DMS53 (cell line): ENCODE data around the gene ANKRD60.

ENCODE experiments used
- DNase-seq: peaks from one replicate; lab custom pipeline; 2025; lab: John Stamatoyannopoulos, UW

ANKRD60 gene

GRCh38 chr20:58228484-58229197 is at the start of gene ANKRD60:
Gene ANKRD60, minus strand, starts transcription at chr20:58228653. Its CDS starts 0 bp downstream, at chr20:58228653.
- no peak for DNase-seq

- no peak for DNase-seq
Measured at GRCh38 chr20:58277578-58278472, 49.4 kb upstream of the ANKRD60 start.

GRCh38 chr20:58277107-58277506 is 48.7 kb upstream of the ANKRD60 start:
- DNase-seq = no peak

- no peak for DNase-seq
Measured at GRCh38 chr20:58274384-58274783, 45.9 kb upstream of the ANKRD60 start.

- DNase-seq = no peak
Measured at GRCh38 chr20:58271606-58272351, 43.3 kb upstream of the ANKRD60 start.

- no peak for DNase-seq
Measured at GRCh38 chr20:58268936-58269619, 40.6 kb upstream of the ANKRD60 start.

GRCh38 chr20:58268421-58268821 is 40.0 kb upstream of the ANKRD60 start:
- DNase-seq = no peak

GRCh38 chr20:58267389-58268215 is 39.1 kb upstream of the ANKRD60 start:
- DNase-seq = no peak

- no peak for DNase-seq
Measured at GRCh38 chr20:58264271-58264670, 35.8 kb upstream of the ANKRD60 start.

- DNase-seq = no peak
Measured at GRCh38 chr20:58261660-58262059, 33.2 kb upstream of the ANKRD60 start.

- DNase-seq = no peak
Measured at GRCh38 chr20:58260006-58260405, 31.6 kb upstream of the ANKRD60 start.

- DNase-seq = no peak
Measured at GRCh38 chr20:58256842-58257241, 28.4 kb upstream of the ANKRD60 start.

GRCh38 chr20:58256307-58256706 is 27.9 kb upstream of the ANKRD60 start:
- DNase-seq = no peak

- DNase-seq = no peak
Measured at GRCh38 chr20:58254890-58255289, 26.4 kb upstream of the ANKRD60 start.

- peak; percentile 91 for DNase-seq
Measured at GRCh38 chr20:58251979-58252591, 23.6 kb upstream of the ANKRD60 start.

- DNase-seq = no peak
Measured at GRCh38 chr20:58251348-58251978, 23.0 kb upstream of the ANKRD60 start.

GRCh38 chr20:58246346-58246745 is 17.9 kb upstream of the ANKRD60 start:
- DNase-seq = peak; percentile 53

GRCh38 chr20:58245931-58246330 is 17.5 kb upstream of the ANKRD60 start:
- DNase-seq = no peak

GRCh38 chr20:58245181-58245891 is 16.9 kb upstream of the ANKRD60 start:
- no peak for DNase-seq
